Fibroblast of lung (primary cell): ENCODE measurements around the gene CFAP299.

Experiments used
- EZH2 ChIP-seq: IDR thresholded peaks from 2 replicates; pipeline ENCODE4 v1.5.1; 2012; ENCODE audit warnings: low read length, control low read depth, mild to moderate bottlenecking; ENCODE audit errors: missing control alignments
- TF ChIP-seq, protein P1 (sequence below), 2 donors: IDR thresholded peaks in 1 of 2; conservative IDR thresholded peaks in 1 of 2; 1 replicate in 1 of 2; 2 replicates in 1 of 2; pipeline ENCODE4 v1.5.1; 2011 to 2012; ENCODE audit warnings: low read length in 2 of 2, control low read depth in 1 of 2, inconsistent platforms in 1 of 2, low read depth in 1 of 2, mild to moderate bottlenecking in 1 of 2

DNA sequence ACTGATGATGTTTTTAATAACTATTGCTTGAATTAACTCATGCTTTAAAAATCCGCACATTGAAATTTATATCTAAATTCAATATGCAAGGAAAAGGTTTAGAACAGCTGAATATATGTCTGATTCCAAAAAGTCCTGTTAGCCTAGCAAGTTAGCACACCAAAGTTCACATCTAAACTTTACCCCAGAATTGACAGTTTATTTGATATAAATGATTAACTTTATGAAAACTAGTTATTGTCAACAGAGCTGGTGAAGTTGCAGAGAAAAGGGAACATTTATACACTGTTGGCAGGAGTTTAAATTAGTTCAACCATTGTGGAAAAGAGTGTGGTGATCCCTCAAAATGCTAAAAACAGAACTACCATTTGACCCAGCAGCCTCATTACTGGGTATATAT is 574.4 kb downstream of the CFAP299 start:
- TF ChIP-seq, protein P1, sequence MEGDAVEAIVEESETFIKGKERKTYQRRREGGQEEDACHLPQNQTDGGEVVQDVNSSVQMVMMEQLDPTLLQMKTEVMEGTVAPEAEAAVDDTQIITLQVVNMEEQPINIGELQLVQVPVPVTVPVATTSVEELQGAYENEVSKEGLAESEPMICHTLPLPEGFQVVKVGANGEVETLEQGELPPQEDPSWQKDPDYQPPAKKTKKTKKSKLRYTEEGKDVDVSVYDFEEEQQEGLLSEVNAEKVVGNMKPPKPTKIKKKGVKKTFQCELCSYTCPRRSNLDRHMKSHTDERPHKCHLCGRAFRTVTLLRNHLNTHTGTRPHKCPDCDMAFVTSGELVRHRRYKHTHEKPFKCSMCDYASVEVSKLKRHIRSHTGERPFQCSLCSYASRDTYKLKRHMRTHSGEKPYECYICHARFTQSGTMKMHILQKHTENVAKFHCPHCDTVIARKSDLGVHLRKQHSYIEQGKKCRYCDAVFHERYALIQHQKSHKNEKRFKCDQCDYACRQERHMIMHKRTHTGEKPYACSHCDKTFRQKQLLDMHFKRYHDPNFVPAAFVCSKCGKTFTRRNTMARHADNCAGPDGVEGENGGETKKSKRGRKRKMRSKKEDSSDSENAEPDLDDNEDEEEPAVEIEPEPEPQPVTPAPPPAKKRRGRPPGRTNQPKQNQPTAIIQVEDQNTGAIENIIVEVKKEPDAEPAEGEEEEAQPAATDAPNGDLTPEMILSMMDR (conservative IDR thresholded peaks at IDR 0.05 in 1 of 2, IDR thresholded peaks at IDR 0.05 in 1 of 2; ENCODE audit: low read depth in 1 of 2, low read length in 2 of 2): no peak
- no peak for TF ChIP-seq EZH2
